Measurements from ENCODE around the gene MBNL2.

MBNL2 gene

DNA sequence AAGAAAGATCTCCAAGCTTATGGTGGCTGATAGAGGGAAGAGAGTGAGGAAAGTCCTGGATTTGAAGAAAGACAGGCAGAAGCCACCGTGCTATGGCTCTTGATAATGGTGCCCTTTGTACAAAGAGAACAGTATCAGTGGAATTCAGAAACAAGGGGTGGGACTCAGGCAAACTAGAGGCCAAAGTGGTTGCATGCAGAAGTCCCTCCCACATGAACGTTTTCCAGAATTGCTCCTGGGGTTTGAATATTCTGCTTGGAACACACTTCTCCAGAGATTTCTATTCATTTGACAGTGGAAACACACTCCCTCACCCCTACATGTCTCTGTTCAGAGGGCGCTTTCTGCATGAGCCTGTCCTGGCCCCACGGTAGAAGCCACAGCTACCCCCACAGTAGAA is 10.1 kb upstream of the MBNL2 start:
- FAIRE-seq = no peak

DNA sequence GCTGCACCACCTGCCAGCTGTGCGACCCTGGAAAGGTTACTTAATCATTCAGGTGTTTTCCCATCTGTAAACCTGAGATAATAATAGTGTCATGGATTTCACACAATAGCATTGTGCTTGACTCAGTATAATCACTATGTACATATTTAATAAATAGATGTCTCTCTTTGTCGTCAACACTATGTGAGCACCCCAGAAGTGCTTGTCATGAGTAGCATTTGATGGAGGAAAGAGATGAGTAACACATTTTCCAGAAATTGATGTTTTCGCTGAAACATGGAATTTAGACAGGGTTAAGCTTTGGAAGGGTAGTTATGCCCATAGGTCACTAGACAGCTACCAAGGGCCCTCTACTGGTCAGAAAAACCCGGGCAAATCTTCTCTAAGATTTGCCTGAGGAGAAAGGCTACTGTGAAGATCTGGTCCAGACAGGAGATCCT is 9.5 kb upstream of the MBNL2 start:
- FAIRE-seq = peak; percentile 79

DNA sequence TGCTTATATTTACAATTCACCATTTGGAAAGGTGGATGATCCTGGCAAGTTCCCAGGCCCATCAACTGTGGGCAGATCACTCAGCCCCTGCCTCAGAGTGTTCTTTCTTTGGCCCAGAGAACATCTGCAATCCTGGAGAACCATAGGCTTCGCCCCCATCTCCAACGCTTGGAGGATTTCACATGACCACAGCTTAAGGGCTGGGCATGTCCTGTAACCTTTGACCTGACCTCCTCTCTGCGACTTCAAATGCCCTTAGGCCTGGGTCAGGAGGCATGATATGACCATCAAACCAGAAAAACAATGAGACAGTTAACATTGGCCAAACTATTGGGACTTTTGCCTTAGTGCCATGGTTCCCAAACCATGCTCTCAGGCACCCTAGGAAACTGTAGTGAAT is 7.2 kb upstream of the MBNL2 start:
- FAIRE-seq = no peak

DNA sequence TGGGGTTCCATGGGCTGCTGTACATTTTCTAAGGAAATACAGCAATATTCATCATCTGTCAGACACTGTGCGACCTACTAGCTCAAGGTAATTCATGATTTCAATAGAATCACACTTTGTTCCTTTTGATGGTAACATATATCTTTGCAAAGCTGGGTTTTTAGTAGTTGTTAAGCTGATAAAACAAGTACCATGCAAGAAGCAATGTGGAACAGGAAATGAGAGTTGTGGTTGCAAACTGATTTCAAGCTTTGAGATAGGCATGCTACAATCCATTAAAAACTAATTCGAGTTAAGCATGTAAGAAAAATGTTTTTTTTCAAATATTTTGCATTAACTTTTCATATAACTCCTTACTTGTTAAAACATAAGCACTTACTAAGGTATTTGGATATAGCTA is 6.8 kb upstream of the MBNL2 start:
- no peak for FAIRE-seq

DNA sequence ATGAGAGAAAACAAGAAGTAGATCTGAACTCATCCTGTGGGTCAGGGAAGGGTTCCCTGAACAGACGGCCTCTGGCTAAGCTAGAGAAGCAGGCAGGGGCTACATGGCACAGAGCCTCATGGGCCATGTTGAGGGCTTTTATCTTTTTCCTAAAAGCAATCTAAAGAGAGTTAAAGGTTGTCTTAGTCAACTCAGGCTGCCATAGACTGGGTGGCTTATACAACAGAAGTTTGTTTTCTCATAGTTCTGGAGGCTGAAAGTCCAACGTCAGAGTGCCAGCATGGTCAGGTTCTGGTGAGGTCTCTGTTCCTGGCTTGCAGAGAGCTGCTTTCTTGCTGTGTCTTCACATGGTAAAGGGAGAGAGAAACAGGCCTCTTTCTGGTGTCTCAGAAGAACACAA is 2.9 kb upstream of the MBNL2 start:
- no peak for FAIRE-seq

DNA sequence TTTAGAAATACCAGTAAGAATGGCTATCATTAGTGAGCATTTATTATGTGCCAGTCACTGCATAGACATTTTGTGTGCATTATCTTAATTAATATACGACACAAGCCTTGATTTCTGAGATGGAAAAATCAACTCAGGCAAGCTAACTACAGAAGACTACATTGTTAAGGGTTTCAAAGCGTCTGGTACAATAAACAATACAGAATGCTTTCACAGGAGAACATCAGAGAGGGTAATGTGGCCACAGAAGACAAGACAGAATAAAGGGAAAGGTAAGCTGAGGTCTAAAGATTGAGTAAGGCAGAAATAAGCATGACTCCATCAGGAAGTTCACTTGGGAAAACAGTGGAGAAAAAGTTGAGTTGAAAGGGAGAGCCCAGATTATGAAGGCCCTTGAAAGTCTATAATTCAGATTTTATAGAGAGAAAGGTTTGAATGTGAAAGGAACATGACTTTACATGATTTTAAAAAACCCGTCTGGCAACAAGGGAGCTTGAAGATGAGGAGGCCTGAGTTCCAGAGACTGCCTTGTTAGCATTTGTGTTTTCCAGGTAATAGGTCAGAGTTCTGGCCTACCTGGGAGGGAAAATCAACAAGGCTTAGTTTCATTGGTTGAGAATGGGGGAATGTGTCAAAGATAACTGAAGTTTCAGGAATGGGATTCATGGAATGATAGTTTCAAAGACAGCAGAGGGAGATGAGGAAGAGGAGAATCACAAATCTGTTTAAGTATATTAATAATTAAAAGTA is 1.8 kb upstream of the MBNL2 start:
- FAIRE-seq = no peak

DNA sequence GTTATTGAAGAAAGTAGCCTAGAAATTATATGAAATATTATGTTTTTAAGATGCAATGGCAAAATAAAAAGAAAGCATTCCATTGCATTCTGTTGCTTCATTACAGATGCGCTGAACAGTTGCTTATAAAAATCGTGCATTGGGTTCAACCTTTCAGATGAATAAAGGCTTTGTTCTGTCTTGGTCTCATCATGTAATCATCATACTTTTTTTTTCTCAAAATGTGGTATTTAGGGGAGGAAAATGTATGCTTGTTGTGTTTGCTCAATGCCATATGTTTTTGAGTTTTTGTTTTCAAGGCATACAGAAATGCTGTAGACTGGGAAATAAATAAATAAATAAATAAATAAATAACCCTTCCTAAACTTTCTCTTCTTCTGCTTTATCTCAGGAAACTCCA is 1.1 kb upstream of the MBNL2 start:
- FAIRE-seq = no peak

DNA sequence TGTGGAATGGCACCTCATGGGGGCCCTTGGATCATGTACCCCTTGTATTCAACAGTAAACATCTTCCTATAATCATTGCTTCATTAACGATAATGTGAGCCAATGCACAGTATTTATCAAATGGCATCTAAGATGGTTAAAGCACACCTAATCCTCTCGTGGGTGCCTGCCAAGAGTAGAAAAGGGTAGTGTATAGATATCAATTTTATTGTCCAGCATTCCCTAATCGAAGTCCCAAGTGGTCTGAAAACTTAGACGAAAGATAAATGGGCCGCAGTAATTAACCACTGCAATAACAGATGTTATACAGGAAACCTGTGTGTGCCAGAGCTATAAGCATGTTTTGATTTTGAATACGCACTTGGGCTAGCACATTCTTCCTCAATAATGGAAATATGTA is 667 bp upstream of the MBNL2 start:
- no peak for FAIRE-seq

DNA sequence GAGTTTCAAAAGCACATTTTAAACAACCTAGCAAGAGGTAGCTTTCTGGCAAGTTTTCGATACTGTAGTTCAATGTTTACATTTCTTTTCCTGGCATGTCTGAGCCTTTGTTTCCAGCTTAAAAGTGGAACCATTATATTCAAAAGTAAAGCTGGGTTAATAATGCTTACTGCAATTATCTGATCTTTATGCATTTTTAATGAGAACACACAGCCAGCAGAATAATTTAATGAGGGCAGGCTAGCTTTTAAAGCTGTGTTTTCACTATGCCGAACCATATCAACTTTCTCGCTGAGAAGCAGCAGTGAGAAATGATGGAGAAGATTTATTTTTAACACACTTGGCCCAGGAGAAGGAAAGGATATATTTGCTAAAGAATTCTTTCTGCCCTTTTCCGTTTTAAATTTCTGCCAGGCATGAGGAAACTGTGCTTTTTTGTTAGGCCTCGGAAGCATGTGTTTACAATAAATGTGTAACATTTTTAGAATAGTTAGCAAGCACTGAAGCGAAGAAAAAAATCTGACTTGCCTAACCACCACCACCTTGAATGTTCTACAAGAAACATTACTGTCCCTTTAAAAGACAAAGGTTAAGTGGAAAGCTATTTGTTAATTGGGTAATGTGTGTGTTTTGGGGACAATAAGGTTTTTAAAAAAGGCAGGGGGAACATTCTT is 1.0 kb downstream of the MBNL2 start:
- no peak for FAIRE-seq

DNA sequence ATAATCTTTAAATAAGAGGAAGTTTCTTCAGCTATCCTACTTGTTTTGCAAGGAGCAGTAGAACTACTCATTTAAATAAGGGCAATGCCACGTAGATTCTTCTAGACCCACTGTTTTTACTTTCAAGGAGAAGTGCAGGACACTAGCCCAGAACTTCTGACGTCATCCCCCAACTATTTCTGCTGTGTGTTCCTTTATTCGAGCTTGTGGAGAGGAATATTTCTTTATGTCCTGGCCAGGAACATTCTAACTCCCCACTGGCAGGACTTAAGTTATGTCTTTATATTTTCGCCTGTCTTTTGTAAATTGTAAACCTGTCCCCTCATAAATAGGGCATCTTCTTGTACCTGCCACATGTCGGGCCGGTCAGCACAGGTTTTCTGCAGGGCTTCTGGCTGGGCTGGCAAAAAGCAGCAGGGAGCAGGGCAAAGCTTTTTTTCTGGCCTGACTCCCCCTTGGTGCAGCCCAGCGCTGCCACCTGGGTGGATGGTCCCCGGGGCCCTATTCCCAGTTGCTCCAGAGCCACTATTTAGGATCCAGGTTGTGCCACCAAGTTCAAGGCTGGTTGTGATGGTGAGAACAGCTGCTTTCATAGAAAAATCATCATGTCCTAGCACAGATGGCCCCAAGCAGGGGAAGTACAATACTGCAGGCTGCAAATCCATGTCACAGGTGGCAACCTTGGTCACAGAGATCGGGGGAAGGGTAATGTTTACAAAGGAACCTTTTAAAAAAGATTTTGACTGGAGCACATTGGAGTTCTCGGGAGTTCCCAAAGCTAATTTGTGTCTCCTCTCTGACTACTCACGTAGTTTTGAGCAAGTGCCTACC is 1.8 kb downstream of the MBNL2 start:
- FAIRE-seq = peak; percentile 54

DNA sequence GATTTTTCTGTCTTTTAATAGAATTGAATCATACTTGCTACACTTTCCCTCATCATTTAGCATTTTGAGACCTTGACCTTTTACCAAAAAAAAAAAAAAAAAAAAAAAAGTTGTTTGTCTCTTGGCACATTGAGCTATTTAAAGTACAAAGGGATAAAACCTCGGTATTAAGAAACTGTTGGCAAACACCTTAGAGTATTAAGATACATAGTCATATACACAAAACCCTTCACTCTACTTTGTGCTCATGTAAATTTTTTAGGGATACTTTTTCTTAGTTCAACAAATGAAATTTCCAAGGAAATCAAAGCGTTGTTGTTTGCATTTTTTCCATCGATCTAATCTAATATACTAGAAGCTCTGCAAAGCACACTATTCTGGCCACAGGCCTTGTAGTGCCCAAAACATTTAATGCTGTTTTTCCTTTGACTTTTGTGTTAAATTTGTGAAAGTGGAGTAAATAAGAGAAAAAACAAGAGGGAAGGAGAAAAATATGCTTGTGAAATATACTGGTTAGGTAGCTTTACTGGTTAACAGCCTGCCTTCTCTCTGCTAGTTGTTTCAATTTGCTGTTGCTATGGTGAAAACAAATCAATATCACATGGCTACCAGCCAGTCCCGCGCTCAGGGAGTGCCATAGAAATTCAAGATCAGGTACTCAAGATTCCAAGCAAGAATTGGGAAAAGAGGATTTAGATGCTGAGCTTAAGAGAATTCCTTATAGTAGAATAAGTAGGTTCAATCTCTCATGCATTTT is 2.6 kb downstream of the MBNL2 start:
- FAIRE-seq = no peak

DNA sequence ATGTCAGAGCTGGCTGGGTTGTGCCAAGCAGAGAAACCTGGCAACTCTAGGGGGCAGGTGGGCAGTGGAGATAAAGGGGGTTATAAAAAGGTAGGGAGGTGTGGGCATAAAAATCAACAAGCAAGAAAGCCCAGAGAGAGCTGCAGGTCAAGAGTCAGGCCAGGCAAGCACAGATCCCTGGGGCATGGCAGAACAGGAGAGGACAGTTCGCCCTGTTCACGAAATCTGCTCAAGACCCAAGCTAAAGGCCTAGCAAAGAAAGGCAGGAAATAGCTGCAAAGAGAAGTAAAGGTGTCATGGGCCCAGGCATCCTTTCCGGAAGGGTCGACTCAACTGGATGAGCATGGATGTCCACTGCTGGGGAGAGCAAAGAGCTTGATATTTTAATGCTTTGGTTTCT is 3.4 kb downstream of the MBNL2 start:
- no peak for FAIRE-seq

DNA sequence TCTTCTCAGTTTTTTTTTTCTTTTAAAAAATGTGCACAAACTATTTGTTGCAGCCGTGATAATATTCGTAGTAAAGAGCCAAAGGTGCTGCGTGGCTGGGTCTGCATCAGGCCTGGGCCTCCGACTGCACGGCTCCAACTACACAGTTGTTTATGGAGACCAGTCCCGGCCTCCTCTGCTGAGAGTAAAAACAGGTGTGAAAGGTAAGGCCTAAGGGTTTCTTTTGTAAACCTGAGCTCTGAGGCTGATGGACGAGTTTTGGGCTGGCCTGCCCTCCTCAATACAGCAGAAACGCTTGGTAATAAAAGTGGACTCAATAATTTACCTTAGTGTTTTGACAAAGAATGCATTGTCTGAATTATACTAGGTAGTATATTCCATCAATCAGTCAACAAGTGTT is 3.9 kb downstream of the MBNL2 start:
- FAIRE-seq = no peak

DNA sequence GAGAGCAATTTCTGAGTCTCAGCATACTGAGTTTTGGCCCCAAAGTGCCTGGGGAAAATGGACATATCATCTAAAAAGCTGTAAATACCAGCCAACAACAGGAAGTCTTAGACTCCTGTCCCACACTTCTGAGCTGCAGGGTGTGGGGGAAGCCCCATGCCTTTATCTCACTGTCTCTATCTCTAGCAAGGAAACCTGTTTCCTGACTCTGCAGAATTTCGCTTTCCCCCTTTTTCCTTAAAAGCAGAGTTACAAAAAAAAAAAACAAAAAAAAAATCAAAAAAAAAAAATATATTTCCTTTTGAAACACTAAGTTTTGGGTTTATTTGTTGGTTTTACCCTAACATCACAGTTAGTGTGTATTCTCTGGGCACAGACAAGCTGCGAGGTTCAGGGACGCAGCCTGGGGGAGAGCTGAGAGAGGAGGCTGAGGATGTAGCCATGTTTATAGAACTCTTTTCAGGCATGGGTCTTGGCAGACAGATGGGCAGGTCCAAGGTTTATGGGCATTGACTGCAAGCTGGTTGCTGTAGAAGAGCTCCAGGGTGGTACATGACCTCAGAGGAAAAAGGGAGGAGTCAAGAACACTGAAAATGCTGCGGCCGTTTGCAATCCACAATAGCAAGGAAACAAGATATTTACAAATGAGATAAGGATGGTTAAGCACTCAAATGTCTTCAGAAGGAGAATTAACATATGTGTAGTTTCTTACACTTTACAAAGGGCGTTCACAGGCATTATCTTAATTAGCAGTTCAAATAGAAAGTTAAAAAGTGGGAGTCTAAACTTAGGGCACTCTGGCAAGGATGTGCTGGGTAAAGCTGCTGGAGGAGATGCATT is 4.9 kb downstream of the MBNL2 start:
- no peak for FAIRE-seq

DNA sequence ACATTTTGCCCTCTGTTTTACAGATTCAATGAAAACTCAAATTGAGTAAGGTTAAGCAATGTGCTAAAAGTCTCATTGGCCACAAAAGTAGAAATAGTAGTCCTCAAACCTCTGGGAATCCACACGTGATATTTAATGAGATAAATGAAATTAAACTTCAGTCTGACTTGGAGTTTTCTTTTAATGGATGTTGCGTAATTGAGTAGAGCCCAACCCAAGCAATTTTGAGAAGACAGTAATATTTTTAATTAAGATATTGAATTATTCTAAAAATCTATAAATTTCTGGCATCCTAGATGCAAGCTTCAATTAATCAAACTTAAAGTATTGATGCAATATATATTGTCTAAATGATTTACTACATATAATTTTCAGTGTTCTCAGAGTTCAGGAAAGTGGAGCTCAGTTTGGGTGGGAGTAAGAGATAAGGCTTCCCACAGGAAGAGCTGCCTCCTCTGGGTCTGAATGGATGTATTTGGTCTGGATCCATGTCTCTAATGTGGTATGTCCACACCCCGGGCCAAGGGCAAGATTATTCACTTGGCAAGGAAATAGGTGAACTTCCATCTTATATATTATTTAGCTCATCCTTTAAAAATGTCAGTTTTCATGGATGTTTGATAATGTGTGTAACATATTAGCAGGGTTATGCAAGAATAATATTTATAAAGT is 6.9 kb downstream of the MBNL2 start:
- FAIRE-seq = no peak

DNA sequence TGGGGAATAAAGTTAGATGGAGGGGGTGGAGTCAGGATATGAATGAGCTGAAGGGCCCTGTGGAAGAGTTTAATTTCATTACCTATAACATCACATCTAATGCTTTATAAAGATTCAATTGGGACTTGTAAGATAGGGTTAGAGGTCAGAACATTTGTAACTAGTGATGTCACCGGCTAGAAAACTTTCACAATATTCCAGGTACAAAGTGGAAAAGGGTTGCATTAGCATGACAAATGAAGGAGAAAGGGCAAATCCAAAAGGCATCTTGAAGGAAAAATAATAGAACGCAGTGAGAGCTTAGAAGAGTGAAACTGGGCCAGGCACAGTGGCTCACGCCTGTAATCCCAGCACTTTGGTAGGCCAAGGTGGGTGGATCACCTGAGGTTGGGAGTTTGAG is 7.6 kb downstream of the MBNL2 start:
- no peak for FAIRE-seq

DNA sequence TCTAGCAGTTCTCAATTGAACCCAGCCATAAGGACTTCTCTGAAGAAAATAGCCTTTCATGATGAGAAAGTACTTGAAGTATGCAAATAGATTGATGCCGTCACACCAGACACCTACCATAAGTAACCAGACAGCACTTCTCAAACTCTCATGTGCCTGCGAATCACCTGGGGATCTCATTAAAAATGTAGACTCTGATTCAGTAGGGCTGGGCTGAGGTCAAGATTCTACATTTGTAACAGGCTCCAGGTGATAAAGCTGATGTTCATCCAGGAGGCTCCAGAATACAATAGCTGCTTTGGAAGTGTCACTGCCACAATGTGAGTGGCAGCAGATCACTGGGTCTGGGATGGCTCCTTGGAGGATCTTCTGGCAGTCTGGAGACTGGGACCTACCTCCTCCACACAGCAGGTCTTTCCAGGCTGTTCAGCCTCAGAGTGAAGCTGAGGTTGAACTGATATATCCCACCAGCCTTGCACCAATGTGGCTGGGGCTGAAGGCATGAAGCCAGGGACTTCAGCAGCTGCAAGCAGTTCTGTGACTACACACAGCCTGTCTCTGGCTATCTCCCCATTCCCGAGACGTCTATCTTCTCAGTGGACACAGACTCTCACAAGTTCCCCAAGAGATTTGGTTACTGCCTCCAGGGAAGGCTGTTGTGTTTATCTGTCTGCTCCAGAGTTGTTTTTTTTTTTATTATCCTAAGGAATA is 9.1 kb downstream of the MBNL2 start:
- FAIRE-seq = no peak

DNA sequence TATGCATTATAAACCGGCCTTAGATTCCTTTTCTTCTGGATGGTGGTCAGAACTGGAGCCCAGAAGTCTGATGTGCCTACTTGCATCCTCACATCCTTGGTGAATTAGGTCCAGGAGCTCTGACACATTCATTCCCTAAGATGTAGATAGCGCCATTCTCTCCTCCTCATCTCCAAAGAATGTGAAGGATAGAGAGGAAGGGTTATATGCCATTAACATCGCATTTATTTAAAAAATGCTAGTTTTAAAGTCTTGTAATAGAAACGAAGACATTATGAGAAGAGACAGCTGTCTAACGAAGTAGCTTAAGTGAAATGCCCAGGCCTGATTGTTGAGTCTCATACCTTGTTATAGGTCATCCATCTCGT is 9.7 kb downstream of the MBNL2 start:
- no peak for FAIRE-seq

DNA sequence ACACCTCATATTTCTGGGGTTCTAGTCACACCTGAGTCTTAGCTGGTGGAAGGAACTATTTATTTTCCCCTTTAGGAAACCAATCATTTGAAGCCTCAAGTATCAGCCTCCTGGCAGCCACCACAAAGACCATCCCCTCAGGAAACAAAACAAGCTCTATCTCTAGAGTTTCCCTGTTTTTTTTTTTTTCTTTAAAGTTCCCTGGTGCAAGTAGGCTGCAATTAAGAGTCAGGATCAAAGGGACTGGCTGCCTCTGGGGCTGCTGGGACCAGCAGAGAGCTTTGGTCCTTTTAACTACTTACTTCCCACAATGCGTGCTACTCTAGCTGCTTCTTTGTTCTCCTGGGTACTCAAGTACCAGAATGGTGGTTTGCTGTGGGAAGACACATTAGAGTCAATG is 11.4 kb downstream of the MBNL2 start:
- FAIRE-seq = no peak

DNA sequence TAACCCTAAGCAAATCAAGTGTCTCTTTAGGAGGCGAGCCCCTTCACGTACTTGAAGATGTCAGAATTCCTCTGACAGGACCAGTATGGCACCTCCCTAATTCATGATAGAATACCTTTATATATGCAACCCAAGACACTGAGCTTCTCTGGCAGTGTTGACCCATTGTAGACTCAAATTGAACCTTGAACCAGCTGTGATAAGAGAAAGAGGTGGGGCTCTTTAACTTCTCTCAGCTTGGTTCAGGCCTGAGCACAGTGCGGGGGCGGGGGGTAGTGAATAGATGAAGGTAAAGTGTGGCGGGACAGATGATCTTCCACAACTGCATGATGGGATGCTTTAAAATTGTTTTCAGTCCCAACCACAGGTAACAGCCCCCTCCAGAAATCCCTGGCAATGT is 12.1 kb downstream of the MBNL2 start:
- no peak for FAIRE-seq

DNA sequence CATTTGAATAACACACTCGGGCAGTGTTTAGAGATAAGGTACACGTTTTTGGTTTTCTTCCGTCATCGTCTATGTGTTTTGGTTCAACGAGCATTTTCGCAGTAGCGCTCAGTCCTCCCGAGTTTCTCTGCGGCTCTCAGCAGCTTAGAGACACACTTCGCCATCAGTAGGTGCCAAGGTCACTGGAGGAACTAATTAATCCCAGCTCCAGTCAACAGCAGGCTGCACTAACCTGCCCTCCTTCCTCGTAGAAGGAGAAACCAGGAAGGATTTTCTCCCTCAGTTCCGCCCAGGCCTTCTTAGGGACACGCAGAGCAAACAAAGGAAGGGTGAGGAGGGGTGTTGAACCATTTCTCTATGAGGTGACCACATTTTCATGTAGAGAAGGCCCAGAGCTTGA is 12.6 kb downstream of the MBNL2 start:
- FAIRE-seq = no peak
